B cell (primary cell): ENCODE data around the gene AMACR.

ENCODE experiments used
- CTCF ChIP-seq: fragments of 200-600 bp; IDR thresholded peaks from one replicate; pipeline ENCODE4 v1.8.0; 2022; ENCODE audit warnings: antibody characterized with exemption, mild to moderate bottlenecking
- EZH2 ChIP-seq: IDR thresholded peaks from 2 replicates; pipeline ENCODE4 v1.6.1; 2012; ENCODE audit warnings: borderline replicate concordance, low read depth, mild to moderate bottlenecking, moderate library complexity, low read length; ENCODE audit not compliant: insufficient read depth, poor library complexity, severe bottlenecking

GRCh38 chr5:33937017-33937706 is 70.7 kb downstream of the AMACR start:
- no peak for TF ChIP-seq CTCF
- no peak for TF ChIP-seq EZH2
